Activated CD8-positive, alpha-beta memory T cell treated with anti-CD3 and anti-CD28 coated beads, Interleukin-2, amount 50 U/mL, for 24 hours (primary cell): ENCODE results near the gene MVP.
"Not testable (repeated sequence)": the region's sequence is repeated elsewhere in the genome, so short reads cannot be mapped to it uniquely, and the experiment has no call there.

Experiments
- DNase-seq: peaks from one replicate; pipeline ENCODE4 v3.0.0-alpha.2; 2020; ENCODE audit errors: extremely low read depth

The MVP gene

GRCh38 chr16:29815793-29816693 is 4.2 kb upstream of the MVP start, which contains the start of gene PAGR1:
Gene PAGR1 (plus strand): TSS chr16:29816152. CDS start chr16:29816526, 374 bp downstream.
- peak; percentile 97 for DNase-seq

DNA sequence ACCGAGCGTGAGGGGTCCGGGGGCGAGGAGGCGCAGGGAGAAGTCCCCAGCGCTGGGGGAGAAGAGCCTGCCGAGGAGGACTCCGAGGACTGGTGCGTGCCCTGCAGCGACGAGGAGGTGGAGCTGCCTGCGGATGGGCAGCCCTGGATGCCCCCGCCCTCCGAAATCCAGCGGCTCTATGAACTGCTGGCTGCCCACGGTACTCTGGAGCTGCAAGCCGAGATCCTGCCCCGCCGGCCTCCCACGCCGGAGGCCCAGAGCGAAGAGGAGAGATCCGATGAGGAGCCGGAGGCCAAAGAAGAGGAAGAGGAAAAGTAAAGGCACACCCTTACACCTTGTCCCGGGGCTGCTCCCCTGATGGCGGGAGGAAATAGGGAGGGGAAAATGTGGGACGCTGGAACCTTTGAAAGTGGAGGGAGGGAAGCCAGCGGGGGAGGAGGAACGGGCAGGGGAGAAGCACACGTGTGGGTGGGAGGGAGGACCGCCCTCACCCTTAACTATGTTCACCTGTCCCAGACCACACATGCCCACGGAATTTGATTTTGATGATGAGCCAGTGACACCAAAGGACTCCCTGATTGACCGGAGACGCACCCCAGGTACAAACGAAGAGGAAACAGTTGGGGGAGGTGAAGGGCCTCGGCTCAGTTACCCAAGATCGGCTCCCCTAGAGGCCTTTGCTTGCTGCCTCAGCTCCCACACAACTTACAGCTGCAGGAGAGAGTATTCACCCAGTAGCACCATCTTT is 3.4 kb upstream of the MVP start:
- DNase-seq = no peak

DNA sequence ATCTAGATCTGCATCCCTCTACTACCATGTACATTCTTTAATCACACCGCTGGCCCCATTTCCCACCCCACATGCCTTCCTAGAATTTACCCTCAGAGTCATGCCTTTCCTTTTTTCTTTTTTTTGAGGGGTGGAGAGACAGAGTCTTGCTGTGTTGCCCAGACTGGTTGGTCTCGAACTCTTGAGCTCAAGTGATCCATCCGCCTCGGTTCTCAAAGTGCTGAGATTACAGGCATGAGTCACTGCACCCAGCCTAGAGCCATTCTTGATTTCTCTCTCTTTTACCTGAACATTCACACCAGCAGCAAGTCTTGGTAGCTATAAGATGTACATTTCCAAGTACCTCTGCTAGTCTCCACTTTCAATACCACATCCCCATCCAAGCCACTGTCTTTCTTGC is 2.2 kb upstream of the MVP start:
- no peak for DNase-seq

GRCh38 chr16:29819506-29819905 is 756 bp upstream of the MVP start:
- DNase-seq = no peak

GRCh38 chr16:29820730-29821642 is 724 bp downstream of the MVP start:
- DNase-seq = no peak

- no peak for DNase-seq
Observed at GRCh38 chr16:29821643-29822115, 1.4 kb downstream of the MVP start.

- no peak for DNase-seq
Observed at GRCh38 chr16:29824589-29825144, 4.4 kb downstream of the MVP start.

GRCh38 chr16:29825145-29826044 is 5.1 kb downstream of the MVP start:
- DNase-seq = no peak

GRCh38 chr16:29826342-29826695 is 6.1 kb downstream of the MVP start:
- no peak for DNase-seq

- no peak for DNase-seq
Observed at GRCh38 chr16:29830774-29831173, 10.5 kb downstream of the MVP start.

DNA sequence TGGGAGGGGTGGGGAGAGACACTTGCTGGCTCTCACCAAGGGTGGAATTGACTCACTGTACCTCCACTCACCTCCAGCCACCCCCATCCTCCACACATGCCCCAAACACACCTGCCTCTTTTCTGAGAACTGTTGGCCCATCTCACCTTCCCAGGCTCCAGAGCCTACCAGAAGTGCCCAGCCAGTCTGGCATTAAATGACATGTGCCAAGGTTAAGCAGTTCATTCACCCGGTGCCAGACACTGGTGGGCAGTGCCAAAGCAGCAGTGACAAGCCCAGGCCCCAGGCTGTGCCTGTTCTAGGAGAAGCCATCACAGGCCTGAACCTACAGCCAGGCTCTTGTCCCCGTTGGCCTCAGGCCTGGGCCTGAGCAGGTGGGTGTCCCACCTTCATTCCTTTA is 11.2 kb downstream of the MVP start:
- no peak for DNase-seq

GRCh38 chr16:29833219-29833618 is 13.0 kb downstream of the MVP start:
- DNase-seq = not testable (repeated sequence)

DNA sequence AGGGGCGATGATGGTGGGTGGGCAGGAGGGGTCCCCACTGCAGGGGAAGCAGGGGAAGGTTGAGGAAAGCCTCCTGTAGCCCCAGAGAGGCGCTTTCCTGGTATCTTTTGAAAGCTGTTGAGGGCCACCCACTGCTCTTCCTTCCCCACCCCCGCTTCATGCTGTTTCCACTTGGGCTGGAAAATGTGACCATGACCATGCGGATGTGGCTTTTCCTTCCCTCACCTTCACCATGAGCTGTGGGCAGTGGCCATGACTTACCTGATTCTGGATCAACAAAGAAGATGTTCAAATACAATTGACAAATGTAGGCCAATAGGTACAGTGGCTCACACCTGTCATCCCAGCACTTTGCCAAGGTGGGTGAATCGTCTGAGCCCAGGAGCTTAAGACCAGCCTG is 13.8 kb downstream of the MVP start:
- DNase-seq = no peak

GRCh38 chr16:29835926-29836325 is 15.7 kb downstream of the MVP start:
- no peak for DNase-seq

GRCh38 chr16:29836623-29837022 is 16.4 kb downstream of the MVP start:
- DNase-seq = no peak

DNA sequence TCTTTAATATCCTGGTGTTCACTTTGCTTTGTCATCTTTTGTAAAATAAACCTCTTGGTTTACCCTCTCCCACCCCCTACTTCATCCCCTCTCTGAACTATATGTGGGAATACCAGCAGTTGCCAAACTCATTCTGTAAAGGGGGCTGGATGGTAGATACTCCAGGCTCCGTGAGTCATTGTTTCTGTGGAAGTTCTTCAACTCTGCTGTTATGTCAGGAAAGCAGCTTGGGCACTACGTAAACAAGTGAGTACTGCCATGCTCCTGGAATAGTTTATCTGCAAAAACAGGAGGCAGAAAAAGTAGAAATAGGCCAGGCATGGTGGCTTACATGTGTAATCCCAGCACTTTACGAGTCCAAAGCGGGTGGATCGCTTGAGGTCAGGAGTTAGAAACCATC is 17.6 kb downstream of the MVP start:
- no peak for DNase-seq

- no peak for DNase-seq
Observed at GRCh38 chr16:29839822-29840221, 19.6 kb downstream of the MVP start.

GRCh38 chr16:29840240-29840639 is 20.0 kb downstream of the MVP start:
- DNase-seq = no peak

- DNase-seq = no peak
Observed at GRCh38 chr16:29841631-29842030, 21.4 kb downstream of the MVP start.

- DNase-seq = no peak
Observed at GRCh38 chr16:29842732-29843346, 22.6 kb downstream of the MVP start.
